Stimulated activated CD4-positive, alpha-beta T cell treated with anti-CD3 and anti-CD28 coated beads, Interleukin-4, amount 100 ng/mL, for 1 hour (primary cell): ENCODE results near the gene JAK1.

Source experiments
- DNase-seq: peaks from one replicate; pipeline ENCODE4 v3.0.0-alpha.2; 2020

The JAK1 gene

GRCh38 chr1:64917907-64918306 lies 48.4 kb downstream of the JAK1 start:
- DNase-seq, result no peak

GRCh38 chr1:64917328-64917861 lies 49.0 kb downstream of the JAK1 start:
- DNase-seq, result no peak

GRCh38 chr1:64915381-64916274 lies 50.7 kb downstream of the JAK1 start:
- no peak for DNase-seq

GRCh38 chr1:64913361-64914015 lies 52.9 kb downstream of the JAK1 start:
- no peak for DNase-seq

- no peak for DNase-seq
Observed at GRCh38 chr1:64912191-64912590, 54.2 kb downstream of the JAK1 start.

- DNase-seq, result no peak
Observed at GRCh38 chr1:64911326-64911725, 55.0 kb downstream of the JAK1 start.

GRCh38 chr1:64909031-64909430 lies 57.3 kb downstream of the JAK1 start:
- DNase-seq, result no peak

GRCh38 chr1:64908575-64908974 lies 57.8 kb downstream of the JAK1 start:
- DNase-seq, result no peak

- DNase-seq, result peak; percentile 33
Observed at GRCh38 chr1:64906447-64906846, 59.9 kb downstream of the JAK1 start.

- DNase-seq, result no peak
Observed at GRCh38 chr1:64903593-64903992, 62.8 kb downstream of the JAK1 start.

- DNase-seq, result no peak
Observed at GRCh38 chr1:64901663-64902062, 64.7 kb downstream of the JAK1 start.

GRCh38 chr1:64900916-64901315 lies 65.4 kb downstream of the JAK1 start:
- no peak for DNase-seq

GRCh38 chr1:64898107-64898861 lies 68.1 kb downstream of the JAK1 start:
- peak; percentile 40 for DNase-seq

GRCh38 chr1:64896551-64896950 lies 69.8 kb downstream of the JAK1 start:
- DNase-seq, result no peak

- no peak for DNase-seq
Observed at GRCh38 chr1:64895500-64895899, 70.8 kb downstream of the JAK1 start.

GRCh38 chr1:64894438-64895196 lies 71.7 kb downstream of the JAK1 start:
- DNase-seq, result no peak

- no peak for DNase-seq
Observed at GRCh38 chr1:64893921-64894320, 72.4 kb downstream of the JAK1 start.

- no peak for DNase-seq
Observed at GRCh38 chr1:64892576-64893573, 73.5 kb downstream of the JAK1 start.

- DNase-seq, result no peak
Observed at GRCh38 chr1:64891448-64891825, 74.9 kb downstream of the JAK1 start.

GRCh38 chr1:64890699-64891447 lies 75.5 kb downstream of the JAK1 start:
- DNase-seq, result no peak
